Endothelial cell of umbilical vein (primary cell): ENCODE measurements around the gene ANKRD13C.

ENCODE experiments used
- CTCF ChIP-seq, 2 donors: IDR thresholded peaks; 1 replicate in 1 of 2; 2 replicates in 1 of 2; pipeline ENCODE4 v1.5.1; 2011; ENCODE audit warnings: low read length in 2 of 2, mild to moderate bottlenecking in 2 of 2, moderate library complexity in 2 of 2, control low read depth in 1 of 2, inconsistent platforms in 1 of 2, low read depth in 1 of 2; ENCODE audit not compliant: insufficient read depth in 1 of 2; ENCODE audit errors: extremely low read depth in 1 of 2
- EZH2 ChIP-seq: IDR thresholded peaks from 2 replicates; pipeline ENCODE4 v1.6.1; 2012; ENCODE audit warnings: borderline replicate concordance, low read depth, mild to moderate bottlenecking, moderate library complexity, low read length, inconsistent platforms; ENCODE audit not compliant: severe bottlenecking
- GATA2 ChIP-seq: IDR thresholded peaks from 2 replicates; pipeline ENCODE4 v1.7.0; 2011; ENCODE audit warnings: low read depth, mild to moderate bottlenecking, moderate library complexity, mixed read lengths, low read length; ENCODE audit not compliant: insufficient read length, insufficient read depth
- MYC ChIP-seq: IDR thresholded peaks from one replicate; pipeline ENCODE4 v1.6.1; 2011; ENCODE audit warnings: mild to moderate bottlenecking, low read depth, low read length
- POLR2A ChIP-seq: IDR thresholded peaks from 2 replicates; pipeline ENCODE4 v1.6.1; 2012; ENCODE audit warnings: low read depth, mild to moderate bottlenecking, control low read depth, low read length
- POLR2AphosphoS5 ChIP-seq: IDR thresholded peaks from 2 replicates; pipeline ENCODE4 v1.6.1; 2012; ENCODE audit warnings: low read depth, mild to moderate bottlenecking, control low read depth, low read length, moderate library complexity; ENCODE audit not compliant: insufficient read depth
- TF ChIP-seq, protein P1 (sequence below): IDR thresholded peaks from 2 replicates; pipeline ENCODE4 v1.6.1; 2011; ENCODE audit not compliant: insufficient read depth, insufficient read length

GRCh38 chr1:70228670-70229069 is 125.9 kb downstream of the ANKRD13C start:
- TF ChIP-seq MYC (no peak), EZH2 (no peak), CTCF (IDR thresholded peaks at IDR 0.05; ENCODE audit: extremely low read depth in 1 of 2, insufficient read depth in 1 of 2, low read depth in 1 of 2, low read length in 2 of 2) (no peak), POLR2AphosphoS5 (no peak), POLR2A (no peak), GATA2 (no peak)
- TF ChIP-seq, protein P1, sequence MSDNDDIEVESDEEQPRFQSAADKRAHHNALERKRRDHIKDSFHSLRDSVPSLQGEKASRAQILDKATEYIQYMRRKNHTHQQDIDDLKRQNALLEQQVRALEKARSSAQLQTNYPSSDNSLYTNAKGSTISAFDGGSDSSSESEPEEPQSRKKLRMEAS: no peak
